Upper lobe of left lung (tissue), 4 donors: ENCODE measurements around the gene F2R.

Source experiments
- EP300 ChIP-seq, 4 donors: sonication (generic); formaldehyde crosslinking; IDR thresholded peaks; one replicate each; pipeline ENCODE4 v1.5.1; 2017; ENCODE audit warnings: antibody characterized with exemption in 4 of 4, control low read depth in 2 of 4
- POLR2A ChIP-seq, 4 donors: fragments of 450-650 bp; IDR thresholded peaks; one replicate each; pipeline ENCODE4 v1.5.1; 2016 to 2017; ENCODE audit warnings: antibody characterized with exemption in 4 of 4, mild to moderate bottlenecking in 2 of 4
- POLR2AphosphoS5 ChIP-seq, 2 donors: sonication (generic); formaldehyde crosslinking; IDR thresholded peaks; one replicate each; pipeline ENCODE4 v1.5.1; 2017; ENCODE audit warnings: antibody characterized with exemption in 2 of 2
- TF ChIP-seq, protein P1 (sequence below), 6 experiments: fragments of 450-650 bp in 4 of 6; fragments of 200-600 bp in 2 of 6; sonication (generic) in 2 of 6; IDR thresholded peaks; one replicate each; pipeline ENCODE4 v1.5.1; 2016 to 2019; ENCODE audit warnings: antibody characterized with exemption in 6 of 6

DNA sequence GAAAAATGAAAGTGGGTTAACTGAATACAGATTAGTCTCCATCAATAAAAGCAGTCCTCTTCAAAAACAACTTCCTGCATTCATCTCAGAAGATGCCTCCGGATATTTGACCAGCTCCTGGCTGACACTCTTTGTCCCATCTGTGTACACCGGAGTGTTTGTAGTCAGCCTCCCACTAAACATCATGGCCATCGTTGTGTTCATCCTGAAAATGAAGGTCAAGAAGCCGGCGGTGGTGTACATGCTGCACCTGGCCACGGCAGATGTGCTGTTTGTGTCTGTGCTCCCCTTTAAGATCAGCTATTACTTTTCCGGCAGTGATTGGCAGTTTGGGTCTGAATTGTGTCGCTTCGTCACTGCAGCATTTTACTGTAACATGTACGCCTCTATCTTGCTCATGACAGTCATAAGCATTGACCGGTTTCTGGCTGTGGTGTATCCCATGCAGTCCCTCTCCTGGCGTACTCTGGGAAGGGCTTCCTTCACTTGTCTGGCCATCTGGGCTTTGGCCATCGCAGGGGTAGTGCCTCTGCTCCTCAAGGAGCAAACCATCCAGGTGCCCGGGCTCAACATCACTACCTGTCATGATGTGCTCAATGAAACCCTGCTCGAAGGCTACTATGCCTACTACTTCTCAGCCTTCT, 16.6 kb downstream of the F2R start:
- TF ChIP-seq, protein P1, sequence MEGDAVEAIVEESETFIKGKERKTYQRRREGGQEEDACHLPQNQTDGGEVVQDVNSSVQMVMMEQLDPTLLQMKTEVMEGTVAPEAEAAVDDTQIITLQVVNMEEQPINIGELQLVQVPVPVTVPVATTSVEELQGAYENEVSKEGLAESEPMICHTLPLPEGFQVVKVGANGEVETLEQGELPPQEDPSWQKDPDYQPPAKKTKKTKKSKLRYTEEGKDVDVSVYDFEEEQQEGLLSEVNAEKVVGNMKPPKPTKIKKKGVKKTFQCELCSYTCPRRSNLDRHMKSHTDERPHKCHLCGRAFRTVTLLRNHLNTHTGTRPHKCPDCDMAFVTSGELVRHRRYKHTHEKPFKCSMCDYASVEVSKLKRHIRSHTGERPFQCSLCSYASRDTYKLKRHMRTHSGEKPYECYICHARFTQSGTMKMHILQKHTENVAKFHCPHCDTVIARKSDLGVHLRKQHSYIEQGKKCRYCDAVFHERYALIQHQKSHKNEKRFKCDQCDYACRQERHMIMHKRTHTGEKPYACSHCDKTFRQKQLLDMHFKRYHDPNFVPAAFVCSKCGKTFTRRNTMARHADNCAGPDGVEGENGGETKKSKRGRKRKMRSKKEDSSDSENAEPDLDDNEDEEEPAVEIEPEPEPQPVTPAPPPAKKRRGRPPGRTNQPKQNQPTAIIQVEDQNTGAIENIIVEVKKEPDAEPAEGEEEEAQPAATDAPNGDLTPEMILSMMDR (IDR thresholded peaks at IDR 0.05) = no peak
- TF ChIP-seq POLR2A (IDR thresholded peaks at IDR 0.05) = no peak
- no peak for TF ChIP-seq EP300 (IDR thresholded peaks at IDR 0.05)
- TF ChIP-seq POLR2AphosphoS5 (IDR thresholded peaks at IDR 0.05) = no peak
